Activated CD4-positive, alpha-beta T cell treated with anti-CD3 and anti-CD28 coated beads, Interleukin-10, Interleukin-2, amounts not matched to agents 100 ng/mL and 50 ng/mL, durations not matched to agents 16 hours and 8 hours (primary cell): Measurements from ENCODE around the gene LONRF2.
"Not testable (repeated sequence)": the region's sequence is repeated elsewhere in the genome, so short reads cannot be mapped to it uniquely, and the experiment has no call there.

Source experiments
- DNase-seq: peaks from one replicate; pipeline ENCODE4 v3.0.0-alpha.2; 2020

Gene LONRF2

GRCh38 chr2:100250645-100251044 is 71.7 kb downstream of the LONRF2 start:
- DNase-seq: no peak

- DNase-seq: no peak
These were observed 73.3 kb downstream of the LONRF2 start for GRCh38 chr2:100248971-100249370.

GRCh38 chr2:100248556-100248955 is 73.7 kb downstream of the LONRF2 start:
- not testable (repeated sequence) for DNase-seq

GRCh38 chr2:100248044-100248330 is 74.3 kb downstream of the LONRF2 start:
- no peak for DNase-seq

GRCh38 chr2:100247256-100248043 is 74.9 kb downstream of the LONRF2 start:
- DNase-seq: no peak

GRCh38 chr2:100246163-100247145 is 75.8 kb downstream of the LONRF2 start:
- DNase-seq: peak; percentile 15

- DNase-seq: no peak
These were observed 76.6 kb downstream of the LONRF2 start for GRCh38 chr2:100245681-100246080.

- no peak for DNase-seq
These were observed 77.3 kb downstream of the LONRF2 start for GRCh38 chr2:100244881-100245605.

- no peak for DNase-seq
These were observed 78.7 kb downstream of the LONRF2 start for GRCh38 chr2:100243631-100244030.

GRCh38 chr2:100242891-100243619 is 79.2 kb downstream of the LONRF2 start:
- DNase-seq: peak; percentile 57

GRCh38 chr2:100242476-100242875 is 79.8 kb downstream of the LONRF2 start:
- DNase-seq: no peak

GRCh38 chr2:100241236-100241635 is 81.1 kb downstream of the LONRF2 start:
- no peak for DNase-seq

- DNase-seq: no peak
These were observed 81.9 kb downstream of the LONRF2 start for GRCh38 chr2:100240386-100240785.

- DNase-seq: no peak
These were observed 82.7 kb downstream of the LONRF2 start for GRCh38 chr2:100239486-100240210.

- no peak for DNase-seq
These were observed 83.8 kb downstream of the LONRF2 start for GRCh38 chr2:100238471-100238870.

- no peak for DNase-seq
These were observed 84.5 kb downstream of the LONRF2 start for GRCh38 chr2:100237770-100238169.

- DNase-seq: no peak
These were observed 85.1 kb downstream of the LONRF2 start for GRCh38 chr2:100237163-100237562.

- no peak for DNase-seq
These were observed 86.1 kb downstream of the LONRF2 start for GRCh38 chr2:100236166-100236565.

- no peak for DNase-seq
These were observed 86.7 kb downstream of the LONRF2 start for GRCh38 chr2:100235581-100235980.

- peak; percentile 13 for DNase-seq
These were observed 87.2 kb downstream of the LONRF2 start for GRCh38 chr2:100235098-100235497.

GRCh38 chr2:100234141-100234540 is 88.2 kb downstream of the LONRF2 start:
- no peak for DNase-seq

GRCh38 chr2:100233061-100233460 is 89.2 kb downstream of the LONRF2 start:
- no peak for DNase-seq
